GM23338 (cell line): ENCODE data around the gene OR10Z1. TPM values are rescaled to one million over a fixed set of nuclear protein-coding genes. Genes with fewer than 3 reads are reported as not detected.

Experiments used
- ATAC-seq: fragments of 200-7000 bp; cut with Tn5 transposase; 3 replicates; pipeline ENCODE4 v1.9.1; 2020
- DNase-seq: peaks from one replicate; pipeline ENCODE4 v3.0.0-alpha.2; 2015; ENCODE audit warnings: low spot score
- H2AFZ ChIP-seq: fragments of 200-600 bp; sonication (generic); 2 replicates; pipeline ENCODE4 v1.8.0; 2016; ENCODE audit warnings: antibody characterized with exemption, mild to moderate bottlenecking, moderate library complexity
- H3F3A ChIP-seq: fragments of 200-600 bp; sonication (generic); replicated peaks from 2 replicates; pipeline ENCODE4 v1.8.0; 2017; ENCODE audit warnings: antibody characterized with exemption, mixed run types, low read depth
- H3K27ac ChIP-seq: fragments of 200-600 bp; sonication (generic); 2 replicates; pipeline ENCODE4 v1.6.1; 2016; ENCODE audit warnings: low read depth
- H3K27me3 ChIP-seq: fragments of 200-600 bp; sonication (generic); 2 replicates; pipeline ENCODE4 v1.8.0; 2016; ENCODE audit warnings: mild to moderate bottlenecking, mixed run types, moderate library complexity; ENCODE audit not compliant: insufficient read depth
- H3K36me3 ChIP-seq: fragments of 200-600 bp; sonication (generic); 2 replicates; pipeline ENCODE4 v1.8.0; 2016; ENCODE audit warnings: mild to moderate bottlenecking; ENCODE audit not compliant: insufficient read depth
- H3K4me1 ChIP-seq: fragments of 200-600 bp; sonication (generic); 2 replicates; pipeline ENCODE4 v1.8.0; 2016; ENCODE audit warnings: mild to moderate bottlenecking, moderate library complexity; ENCODE audit not compliant: insufficient read depth
- H3K4me2 ChIP-seq: fragments of 200-600 bp; sonication (generic); 2 replicates; pipeline ENCODE4 v1.7.1; 2017; ENCODE audit warnings: mixed run types
- H3K4me3 ChIP-seq: fragments of 200-600 bp; sonication (generic); 2 replicates; pipeline ENCODE4 v1.6.1; 2016; ENCODE audit warnings: mixed run types
- H3K79me2 ChIP-seq: fragments of 200-600 bp; sonication (generic); replicated peaks from 2 replicates; pipeline ENCODE4 v1.8.0; 2017; ENCODE audit warnings: mild to moderate bottlenecking; ENCODE audit not compliant: insufficient read depth
- H3K9me2 ChIP-seq: fragments of 200-600 bp; sonication (generic); 2 replicates; pipeline ENCODE4 v1.8.0; 2017; ENCODE audit not compliant: insufficient read depth
- H4K20me1 ChIP-seq: fragments of 200-600 bp; sonication (generic); replicated peaks from 2 replicates; pipeline ENCODE4 v1.8.0; 2017; ENCODE audit warnings: mild to moderate bottlenecking; ENCODE audit not compliant: insufficient read depth
- H3K27ac Mint-ChIP-seq: 2 replicates; pipeline ENCODE4 v1.8.0; 2020; ENCODE audit warnings: inconsistent platforms, mild to moderate bottlenecking, moderate library complexity, mixed read lengths
- H3K27me3 Mint-ChIP-seq: 3 replicates; pipeline ENCODE4 v1.8.0; 2022; ENCODE audit warnings: low read depth, mild to moderate bottlenecking, moderate library complexity, mixed read lengths, inconsistent platforms; ENCODE audit not compliant: insufficient read depth, poor library complexity
- H3K36me3 Mint-ChIP-seq: 3 replicates; pipeline ENCODE4 v1.8.0; 2021; ENCODE audit warnings: low read depth, mild to moderate bottlenecking, inconsistent platforms, moderate library complexity, mixed read lengths
- H3K4me1 Mint-ChIP-seq: 3 replicates; pipeline ENCODE4 v1.8.0; 2020; ENCODE audit warnings: mild to moderate bottlenecking, inconsistent platforms, mixed read lengths
- H3K4me3 Mint-ChIP-seq: 3 replicates; pipeline ENCODE4 v1.8.0; 2021; ENCODE audit warnings: moderate library complexity, mild to moderate bottlenecking, inconsistent platforms, mixed read lengths
- H3K9me3 Mint-ChIP-seq: 3 replicates; pipeline ENCODE4 v1.8.0; 2020; ENCODE audit warnings: moderate library complexity, mild to moderate bottlenecking, inconsistent platforms, mixed read lengths
- CREB1 ChIP-seq: fragments of 250-450 bp; sonication (Bioruptor Pico); IDR thresholded peaks from 2 replicates; pipeline ENCODE4 v1.5.0; 2020; ENCODE audit warnings: low read depth, mild to moderate bottlenecking, moderate library complexity
- EZH2 ChIP-seq: fragments of 200-600 bp; sonication (generic); IDR thresholded peaks from one replicate; pipeline ENCODE4 v1.8.0; 2017; ENCODE audit warnings: antibody characterized with exemption, mild to moderate bottlenecking, low read depth; ENCODE audit not compliant: unreplicated experiment
- EZH2phosphoT487 ChIP-seq: fragments of 200-600 bp; sonication (generic); IDR thresholded peaks from one replicate; pipeline ENCODE4 v1.8.1; 2018; ENCODE audit warnings: antibody characterized with exemption; ENCODE audit not compliant: unreplicated experiment
- JUNB ChIP-seq: IDR thresholded peaks from one replicate; pipeline ENCODE4 v1.6.1; 2016; ENCODE audit warnings: antibody characterized with exemption; ENCODE audit not compliant: unreplicated experiment
- NANOG ChIP-seq: IDR thresholded peaks from 2 replicates; pipeline ENCODE4 v1.6.1; 2016; ENCODE audit warnings: antibody characterized with exemption, borderline replicate concordance
- POLR2AphosphoS5 ChIP-seq: IDR thresholded peaks from 2 replicates; pipeline ENCODE4 v1.6.1; 2016; ENCODE audit warnings: antibody characterized with exemption, low read depth
- STAT1 ChIP-seq: IDR thresholded peaks from one replicate; pipeline ENCODE4 v1.6.1; 2016; ENCODE audit warnings: antibody characterized with exemption; ENCODE audit not compliant: unreplicated experiment
- ZNF114 ChIP-seq: fragments of 250-450 bp; sonication (Bioruptor Pico); IDR thresholded peaks from 2 replicates; pipeline ENCODE4 v1.5.0; 2020; ENCODE audit warnings: mild to moderate bottlenecking, moderate library complexity
- ZNF331 ChIP-seq: fragments of 250-450 bp; sonication (Bioruptor Pico); IDR thresholded peaks from 2 replicates; pipeline ENCODE4 v1.5.0; 2020; ENCODE audit warnings: low read depth, mild to moderate bottlenecking, moderate library complexity
- polyA plus RNA-seq: library from polyadenylated mRNA; unstranded; fragments of >200 nt; fragmentation: Nextera tagmentation; extraction: Ambion mirVana; gene quantifications from 2 replicates; pipeline ENCODE4 v1.2.1, GENCODE V29; 2016
- total RNA-seq: library from RNA; depleted of rRNA; stranded (reverse); fragments of >200 nt; shearing (Covaris generic); gene quantifications from 2 replicates; pipeline ENCODE4 v1.2.3, GENCODE V29; 2014
- TF ChIP-seq, protein P1 (sequence below): IDR thresholded peaks from one replicate; pipeline ENCODE4 v1.6.1; 2018; ENCODE audit warnings: antibody characterized with exemption; ENCODE audit not compliant: unreplicated experiment
- TF ChIP-seq, protein P2 (sequence below), 2 experiments: fragments of 200-600 bp in 1 of 2; sonication (generic) in 1 of 2; conservative IDR thresholded peaks; 2 replicates each; pipeline versions ENCODE4 v1.5.1 to v1.6.1; 2016 to 2017; ENCODE audit warnings: antibody characterized with exemption in 2 of 2, low read depth in 2 of 2, mild to moderate bottlenecking in 2 of 2, moderate library complexity in 1 of 2
- TF ChIP-seq, protein P3 (sequence below): IDR thresholded peaks from 2 replicates; pipeline ENCODE4 v1.6.1; 2016; ENCODE audit warnings: antibody characterized with exemption

The OR10Z1 gene
- total and polyA plus RNA-seq, 2 experiments from 2014 or later = not detected

DNA sequence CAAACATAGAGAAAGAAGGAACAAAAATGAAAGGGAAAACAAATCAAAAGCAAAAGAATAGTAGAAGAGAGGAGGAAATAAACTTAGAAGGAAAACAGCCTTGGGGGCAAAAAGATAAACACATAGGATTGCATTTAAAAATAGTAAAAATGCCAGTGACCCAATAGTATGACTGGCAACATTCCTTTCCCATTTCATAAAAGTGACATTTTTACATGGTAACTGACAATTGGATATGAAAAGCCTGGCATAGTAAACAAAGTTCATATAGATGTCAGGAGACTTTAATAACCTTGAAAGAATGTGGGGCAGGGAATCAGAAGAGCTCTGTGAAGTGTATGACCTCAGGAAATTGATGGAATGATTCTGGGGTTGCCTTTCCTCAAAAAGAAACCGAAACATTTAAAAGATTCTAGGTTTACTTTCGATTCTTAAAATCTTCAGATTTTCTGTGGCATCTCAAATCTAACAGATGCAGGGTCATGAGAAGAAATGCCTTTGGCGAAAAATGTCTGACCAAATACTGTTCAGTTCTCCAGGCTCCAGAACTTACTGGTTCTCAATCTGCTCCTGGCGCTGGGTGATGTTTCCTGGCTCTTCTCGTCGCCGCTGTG is 47.8 kb downstream of the OR10Z1 start:
- H3K4me1 Mint-ChIP-seq = no peaks in the 10 kb centered on the region
- Histone ChIP-seq H3F3A (no peaks in the 10 kb centered on the region), H3K9me2 (no peaks in the 10 kb centered on the region), H2AFZ (no peak overlapping the region), H3K27ac (no peak overlapping the region), H3K27me3 (no peaks in the 10 kb centered on the region), H3K4me2 (no peak overlapping the region), H4K20me1 (no peaks in the 10 kb centered on the region), H3K79me2 (no peaks in the 10 kb centered on the region), H3K36me3 (no peaks in the 10 kb centered on the region), H3K4me3 (no peak overlapping the region), H3K4me1 (no peaks in the 10 kb centered on the region)
- DNase-seq = no peak
- TF ChIP-seq ZNF331 (CRISPR knock-in tag) = no peak
- ATAC-seq = no peak
- no peaks in the 10 kb centered on the region for H3K27me3 Mint-ChIP-seq
- H3K36me3 Mint-ChIP-seq = no peaks in the 10 kb centered on the region
- H3K27ac Mint-ChIP-seq = no peak overlapping the region
- no peaks in the 10 kb centered on the region for H3K9me3 Mint-ChIP-seq
- no peak overlapping the region for H3K4me3 Mint-ChIP-seq

DNA sequence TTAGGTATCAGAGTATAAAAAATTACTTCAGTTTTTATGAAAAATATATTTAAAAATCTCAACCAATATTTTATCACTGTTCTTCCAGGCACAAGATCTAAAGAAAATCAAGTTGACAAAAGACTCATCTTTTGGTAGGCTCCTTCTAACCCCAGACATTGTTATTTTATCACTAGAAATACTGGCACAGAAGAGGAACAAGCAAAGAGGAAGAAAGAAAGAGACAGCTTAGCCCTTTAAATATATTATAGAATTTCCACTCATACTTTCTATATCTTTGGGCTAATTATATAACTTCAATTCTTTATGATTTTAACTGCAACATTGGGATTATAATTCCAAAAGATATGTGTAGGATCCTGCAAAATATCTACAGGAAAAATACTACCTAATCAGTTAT is 49.0 kb downstream of the OR10Z1 start:
- Histone ChIP-seq H3K4me3 (no peak overlapping the region), H3K27ac (no peak overlapping the region), H3F3A (no peaks in the 10 kb centered on the region), H3K27me3 (no peaks in the 10 kb centered on the region), H2AFZ (no peak overlapping the region; the same call in 1 of the 2 replicates), H4K20me1 (no peaks in the 10 kb centered on the region), H3K4me1 (no peaks in the 10 kb centered on the region), H3K36me3 (no peaks in the 10 kb centered on the region), H3K4me2 (no peak overlapping the region), H3K9me2 (no peaks in the 10 kb centered on the region), H3K79me2 (no peaks in the 10 kb centered on the region)
- no peaks in the 10 kb centered on the region for H3K4me1 Mint-ChIP-seq
- ATAC-seq (no peak), DNase-seq (no peak)
- H3K36me3 Mint-ChIP-seq = no peaks in the 10 kb centered on the region
- H3K9me3 Mint-ChIP-seq = no peaks in the 10 kb centered on the region
- no peaks in the 10 kb centered on the region for H3K27me3 Mint-ChIP-seq
- H3K27ac Mint-ChIP-seq = no peak overlapping the region
- no peak overlapping the region for H3K4me3 Mint-ChIP-seq
- TF ChIP-seq JUNB (no peak), NANOG (no peak), CREB1 (no peak), ZNF331 (CRISPR knock-in tag) (no peak), ZNF114 (CRISPR knock-in tag) (no peak), STAT1 (no peak), EZH2 (no peak), EZH2phosphoT487 (no peak), POLR2AphosphoS5 (no peak)
- TF ChIP-seq, protein P1, sequence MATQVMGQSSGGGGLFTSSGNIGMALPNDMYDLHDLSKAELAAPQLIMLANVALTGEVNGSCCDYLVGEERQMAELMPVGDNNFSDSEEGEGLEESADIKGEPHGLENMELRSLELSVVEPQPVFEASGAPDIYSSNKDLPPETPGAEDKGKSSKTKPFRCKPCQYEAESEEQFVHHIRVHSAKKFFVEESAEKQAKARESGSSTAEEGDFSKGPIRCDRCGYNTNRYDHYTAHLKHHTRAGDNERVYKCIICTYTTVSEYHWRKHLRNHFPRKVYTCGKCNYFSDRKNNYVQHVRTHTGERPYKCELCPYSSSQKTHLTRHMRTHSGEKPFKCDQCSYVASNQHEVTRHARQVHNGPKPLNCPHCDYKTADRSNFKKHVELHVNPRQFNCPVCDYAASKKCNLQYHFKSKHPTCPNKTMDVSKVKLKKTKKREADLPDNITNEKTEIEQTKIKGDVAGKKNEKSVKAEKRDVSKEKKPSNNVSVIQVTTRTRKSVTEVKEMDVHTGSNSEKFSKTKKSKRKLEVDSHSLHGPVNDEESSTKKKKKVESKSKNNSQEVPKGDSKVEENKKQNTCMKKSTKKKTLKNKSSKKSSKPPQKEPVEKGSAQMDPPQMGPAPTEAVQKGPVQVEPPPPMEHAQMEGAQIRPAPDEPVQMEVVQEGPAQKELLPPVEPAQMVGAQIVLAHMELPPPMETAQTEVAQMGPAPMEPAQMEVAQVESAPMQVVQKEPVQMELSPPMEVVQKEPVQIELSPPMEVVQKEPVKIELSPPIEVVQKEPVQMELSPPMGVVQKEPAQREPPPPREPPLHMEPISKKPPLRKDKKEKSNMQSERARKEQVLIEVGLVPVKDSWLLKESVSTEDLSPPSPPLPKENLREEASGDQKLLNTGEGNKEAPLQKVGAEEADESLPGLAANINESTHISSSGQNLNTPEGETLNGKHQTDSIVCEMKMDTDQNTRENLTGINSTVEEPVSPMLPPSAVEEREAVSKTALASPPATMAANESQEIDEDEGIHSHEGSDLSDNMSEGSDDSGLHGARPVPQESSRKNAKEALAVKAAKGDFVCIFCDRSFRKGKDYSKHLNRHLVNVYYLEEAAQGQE = no peak
- TF ChIP-seq, protein P2, sequence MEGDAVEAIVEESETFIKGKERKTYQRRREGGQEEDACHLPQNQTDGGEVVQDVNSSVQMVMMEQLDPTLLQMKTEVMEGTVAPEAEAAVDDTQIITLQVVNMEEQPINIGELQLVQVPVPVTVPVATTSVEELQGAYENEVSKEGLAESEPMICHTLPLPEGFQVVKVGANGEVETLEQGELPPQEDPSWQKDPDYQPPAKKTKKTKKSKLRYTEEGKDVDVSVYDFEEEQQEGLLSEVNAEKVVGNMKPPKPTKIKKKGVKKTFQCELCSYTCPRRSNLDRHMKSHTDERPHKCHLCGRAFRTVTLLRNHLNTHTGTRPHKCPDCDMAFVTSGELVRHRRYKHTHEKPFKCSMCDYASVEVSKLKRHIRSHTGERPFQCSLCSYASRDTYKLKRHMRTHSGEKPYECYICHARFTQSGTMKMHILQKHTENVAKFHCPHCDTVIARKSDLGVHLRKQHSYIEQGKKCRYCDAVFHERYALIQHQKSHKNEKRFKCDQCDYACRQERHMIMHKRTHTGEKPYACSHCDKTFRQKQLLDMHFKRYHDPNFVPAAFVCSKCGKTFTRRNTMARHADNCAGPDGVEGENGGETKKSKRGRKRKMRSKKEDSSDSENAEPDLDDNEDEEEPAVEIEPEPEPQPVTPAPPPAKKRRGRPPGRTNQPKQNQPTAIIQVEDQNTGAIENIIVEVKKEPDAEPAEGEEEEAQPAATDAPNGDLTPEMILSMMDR (conservative IDR thresholded peaks at IDR 0.05; ENCODE audit: low read depth in 2 of 2) = no peak
- TF ChIP-seq, protein P3, sequence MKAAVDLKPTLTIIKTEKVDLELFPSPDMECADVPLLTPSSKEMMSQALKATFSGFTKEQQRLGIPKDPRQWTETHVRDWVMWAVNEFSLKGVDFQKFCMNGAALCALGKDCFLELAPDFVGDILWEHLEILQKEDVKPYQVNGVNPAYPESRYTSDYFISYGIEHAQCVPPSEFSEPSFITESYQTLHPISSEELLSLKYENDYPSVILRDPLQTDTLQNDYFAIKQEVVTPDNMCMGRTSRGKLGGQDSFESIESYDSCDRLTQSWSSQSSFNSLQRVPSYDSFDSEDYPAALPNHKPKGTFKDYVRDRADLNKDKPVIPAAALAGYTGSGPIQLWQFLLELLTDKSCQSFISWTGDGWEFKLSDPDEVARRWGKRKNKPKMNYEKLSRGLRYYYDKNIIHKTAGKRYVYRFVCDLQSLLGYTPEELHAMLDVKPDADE = no peak
